ENCODE measurements around the gene AFF1.
A peak's percentile ranks its signal among the peaks of the same experiment; 100 is the strongest.
"Not testable (repeated sequence)": the region's sequence is repeated elsewhere in the genome, so short reads cannot be mapped to it uniquely, and the experiment has no call there.

AFF1 gene

GRCh38 chr4:87122252-87122651, 187.4 kb downstream of the AFF1 start:
- Mint-ChIP-seq H3K9me3 (no peaks in the 10 kb centered on the region), H3K27ac (no peak overlapping the region), H3K27me3 (no peaks in the 10 kb centered on the region), H3K36me3 (ENCODE audit: low read depth) (peaks cover 60% of the 10 kb centered on the region), H3K4me3 (no peak overlapping the region), H3K4me1 (ENCODE audit: low read depth) (peaks cover 25% of the 10 kb centered on the region)

DNA sequence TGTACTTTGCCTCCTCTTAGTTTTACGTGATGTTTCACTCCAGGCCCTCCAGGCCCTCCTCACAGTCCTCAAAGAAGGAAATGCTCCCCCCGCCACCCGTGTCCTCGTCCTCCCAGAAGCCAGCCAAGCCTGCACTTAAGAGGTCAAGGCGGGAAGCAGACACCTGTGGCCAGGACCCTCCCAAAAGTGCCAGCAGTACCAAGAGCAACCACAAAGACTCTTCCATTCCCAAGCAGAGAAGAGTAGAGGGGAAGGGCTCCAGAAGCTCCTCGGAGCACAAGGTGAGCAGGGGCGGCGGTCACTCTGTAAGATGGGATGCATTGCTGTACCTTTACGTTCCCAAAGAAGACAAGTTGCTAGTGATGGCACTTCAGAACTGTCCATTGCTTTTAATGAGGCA, 191.2 kb downstream of the AFF1 start:
- no peaks in the 10 kb centered on the region for H3K9me3 Mint-ChIP-seq
- peaks cover 60% of the 10 kb centered on the region for H3K36me3 Mint-ChIP-seq (ENCODE audit: low read depth)
- no peak overlapping the region for H3K4me3 Mint-ChIP-seq
- no peak overlapping the region for H3K27ac Mint-ChIP-seq
- no peaks in the 10 kb centered on the region for H3K27me3 Mint-ChIP-seq
- peaks cover 7% of the 10 kb centered on the region for H3K4me1 Mint-ChIP-seq (ENCODE audit: low read depth)

DNA sequence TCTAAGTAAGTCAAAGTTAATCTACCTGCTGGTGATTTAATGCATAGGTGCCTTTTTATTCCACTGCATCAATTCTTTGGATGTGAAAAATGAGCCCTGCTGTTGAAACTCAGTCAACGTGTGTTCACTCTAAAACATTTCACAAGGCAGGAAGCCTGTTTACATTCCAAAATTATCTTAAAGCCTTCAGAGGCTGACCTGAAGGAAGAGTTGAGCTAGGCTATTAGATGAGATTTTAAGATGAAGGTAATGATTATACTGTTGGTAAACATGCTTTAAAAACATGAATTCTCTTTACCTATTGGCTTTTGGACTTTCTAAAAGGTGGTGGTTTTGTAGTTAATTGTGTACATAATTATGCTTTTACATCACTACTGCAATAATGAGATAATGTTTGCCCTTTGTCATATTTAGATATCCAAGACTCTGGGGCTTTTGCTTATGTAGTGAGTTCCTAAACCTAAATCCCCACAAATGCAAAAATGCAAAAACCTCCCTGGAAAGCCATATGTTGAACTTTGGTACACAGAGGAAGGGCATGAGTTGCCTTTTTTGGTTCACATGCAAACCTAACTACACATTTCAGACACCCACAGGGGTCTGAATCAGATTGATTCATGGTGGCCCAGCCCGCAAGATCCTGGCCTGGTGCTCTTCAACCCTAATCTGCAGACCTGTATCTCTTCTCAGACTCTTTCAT, 193.3 kb downstream of the AFF1 start:
- no peak overlapping the region for H3K4me3 Mint-ChIP-seq
- H3K27me3 Mint-ChIP-seq: no peaks in the 10 kb centered on the region
- H3K4me1 Mint-ChIP-seq (ENCODE audit: low read depth): no peaks in the 10 kb centered on the region
- no peak overlapping the region for H3K27ac Mint-ChIP-seq
- peaks cover 74% of the 10 kb centered on the region for H3K36me3 Mint-ChIP-seq (ENCODE audit: low read depth)
- H3K9me3 Mint-ChIP-seq: no peaks in the 10 kb centered on the region

DNA sequence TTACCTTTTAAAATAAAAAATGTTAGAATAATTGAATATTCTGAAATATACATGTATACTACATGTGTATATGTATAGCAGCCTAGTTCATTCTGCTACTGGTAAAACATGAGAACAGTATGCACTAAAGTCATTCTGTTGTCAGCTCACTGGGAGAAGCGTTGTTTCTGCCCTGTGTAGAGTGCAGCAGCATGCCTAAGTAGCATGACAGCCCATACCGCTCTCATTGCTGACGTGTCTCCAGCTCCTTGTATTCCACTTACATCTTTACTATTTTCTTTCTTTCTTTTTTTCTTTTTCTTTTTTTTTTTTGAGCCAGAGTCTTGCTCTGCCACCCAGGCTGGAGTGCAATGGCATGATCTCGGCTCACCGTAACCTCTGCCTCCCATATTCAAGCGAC, 194.9 kb downstream of the AFF1 start:
- Mint-ChIP-seq H3K4me3 (no peak overlapping the region), H3K27ac (no peak overlapping the region), H3K4me1 (ENCODE audit: low read depth) (no peaks in the 10 kb centered on the region), H3K27me3 (no peaks in the 10 kb centered on the region), H3K36me3 (ENCODE audit: low read depth) (peaks cover 89% of the 10 kb centered on the region), H3K9me3 (no peaks in the 10 kb centered on the region)

- Mint-ChIP-seq H3K4me1 (ENCODE audit: low read depth) (no peaks in the 10 kb centered on the region), H3K27ac (peak overlapping the region; percentile 58), H3K36me3 (ENCODE audit: low read depth) (peaks cover 90% of the 10 kb centered on the region), H3K4me3 (no peak overlapping the region), H3K9me3 (no peaks in the 10 kb centered on the region), H3K27me3 (no peaks in the 10 kb centered on the region)
Measured at GRCh38 chr4:87130985-87131703, 196.3 kb downstream of the AFF1 start.

DNA sequence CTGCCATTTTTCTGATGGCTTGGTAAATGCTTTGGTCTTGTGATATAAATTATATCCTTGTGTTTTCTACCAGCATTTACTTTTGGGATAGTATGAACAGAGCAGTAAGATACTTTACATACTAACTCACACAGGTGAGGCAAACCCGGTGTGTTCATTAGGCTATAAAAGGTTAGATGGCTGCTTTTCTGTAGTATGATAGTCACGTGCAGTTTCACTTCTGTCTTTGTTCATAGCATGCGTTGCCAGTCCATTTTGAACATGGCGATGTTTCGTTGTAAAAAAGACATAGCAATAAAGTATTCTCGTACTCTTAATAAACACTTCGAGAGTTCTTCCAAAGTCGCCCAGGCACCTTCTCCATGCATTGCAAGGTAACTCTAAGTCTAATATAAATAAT, 197.2 kb downstream of the AFF1 start:
- Mint-ChIP-seq H3K4me3 (no peak overlapping the region), H3K36me3 (ENCODE audit: low read depth) (peaks cover 86% of the 10 kb centered on the region), H3K9me3 (no peaks in the 10 kb centered on the region), H3K4me1 (ENCODE audit: low read depth) (no peaks in the 10 kb centered on the region), H3K27ac (no peak overlapping the region), H3K27me3 (no peaks in the 10 kb centered on the region)

GRCh38 chr4:87133183-87133582, 198.4 kb downstream of the AFF1 start:
- Mint-ChIP-seq H3K9me3 (no peaks in the 10 kb centered on the region), H3K4me3 (no peak overlapping the region), H3K36me3 (ENCODE audit: low read depth) (peaks cover 77% of the 10 kb centered on the region), H3K27ac (no peak overlapping the region), H3K27me3 (no peaks in the 10 kb centered on the region), H3K4me1 (ENCODE audit: low read depth) (no peaks in the 10 kb centered on the region)

DNA sequence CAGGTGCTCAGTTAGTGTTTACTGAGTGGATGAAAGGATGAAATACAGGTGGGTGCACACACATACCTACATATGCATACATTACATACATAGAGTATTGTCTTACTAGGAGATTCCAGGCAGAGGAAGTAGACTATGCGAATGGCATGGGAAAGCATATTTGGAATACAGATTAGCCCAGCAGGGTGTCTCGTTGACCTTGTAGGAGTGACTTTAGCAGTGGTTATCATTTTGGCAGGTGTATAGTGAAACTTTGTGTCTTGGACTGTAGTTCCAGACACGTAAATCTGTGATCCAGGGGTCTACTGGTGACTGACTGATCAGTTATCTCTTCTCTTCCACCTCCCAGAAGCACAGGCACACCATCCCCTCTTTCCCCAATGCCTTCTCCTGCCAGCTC, 199.3 kb downstream of the AFF1 start:
- Mint-ChIP-seq H3K36me3 (ENCODE audit: low read depth) (peaks cover 67% of the 10 kb centered on the region), H3K27ac (no peak overlapping the region), H3K4me3 (no peak overlapping the region), H3K27me3 (no peaks in the 10 kb centered on the region), H3K4me1 (ENCODE audit: low read depth) (no peaks in the 10 kb centered on the region), H3K9me3 (no peaks in the 10 kb centered on the region)

DNA sequence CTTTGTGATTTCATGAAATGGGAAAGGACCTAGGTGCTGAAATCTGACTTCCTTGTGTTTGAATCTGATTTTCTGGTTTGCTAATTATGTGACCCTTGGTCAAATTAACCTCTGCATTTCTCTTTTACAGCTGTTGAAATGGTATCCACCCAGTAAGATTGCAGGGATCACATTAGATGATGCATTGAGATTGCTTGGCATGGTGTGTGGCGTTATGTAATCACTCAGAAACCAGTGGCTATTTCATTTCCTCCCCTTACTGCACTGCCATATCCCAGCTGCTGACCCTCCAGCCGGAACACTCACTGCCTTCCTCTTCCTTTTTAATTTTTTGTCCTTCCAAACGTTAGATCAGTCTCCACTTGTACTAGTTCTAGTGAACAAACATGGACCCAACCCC, 206.6 kb downstream of the AFF1 start:
- Mint-ChIP-seq H3K9me3 (no peaks in the 10 kb centered on the region), H3K27me3 (no peaks in the 10 kb centered on the region), H3K4me1 (ENCODE audit: low read depth) (no peaks in the 10 kb centered on the region), H3K4me3 (no peak overlapping the region), H3K36me3 (ENCODE audit: low read depth) (peaks cover 34% of the 10 kb centered on the region), H3K27ac (no peak overlapping the region)

DNA sequence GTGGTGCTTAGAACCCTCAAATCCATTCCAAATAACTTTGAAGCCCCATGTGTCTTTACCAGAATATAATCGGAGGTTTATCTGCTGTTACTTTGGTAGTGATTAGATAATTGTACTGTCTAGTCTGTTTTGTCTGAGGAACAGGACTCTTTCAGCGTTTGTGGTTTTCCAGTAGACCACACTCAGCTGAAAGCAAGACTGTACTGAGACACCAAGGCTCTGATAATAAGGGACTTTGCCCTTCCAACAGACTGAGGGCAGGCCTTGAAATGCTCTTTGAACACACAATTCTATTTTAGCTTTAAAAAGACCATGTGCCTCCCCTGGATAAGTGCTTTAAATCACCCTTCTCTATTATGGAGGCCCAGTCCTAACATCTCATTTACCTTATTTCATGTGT, 209.5 kb downstream of the AFF1 start:
- Mint-ChIP-seq H3K9me3 (no peaks in the 10 kb centered on the region), H3K4me3 (no peak overlapping the region), H3K4me1 (ENCODE audit: low read depth) (no peaks in the 10 kb centered on the region), H3K27me3 (no peaks in the 10 kb centered on the region), H3K36me3 (ENCODE audit: low read depth) (peaks cover 29% of the 10 kb centered on the region), H3K27ac (no peak overlapping the region)

DNA sequence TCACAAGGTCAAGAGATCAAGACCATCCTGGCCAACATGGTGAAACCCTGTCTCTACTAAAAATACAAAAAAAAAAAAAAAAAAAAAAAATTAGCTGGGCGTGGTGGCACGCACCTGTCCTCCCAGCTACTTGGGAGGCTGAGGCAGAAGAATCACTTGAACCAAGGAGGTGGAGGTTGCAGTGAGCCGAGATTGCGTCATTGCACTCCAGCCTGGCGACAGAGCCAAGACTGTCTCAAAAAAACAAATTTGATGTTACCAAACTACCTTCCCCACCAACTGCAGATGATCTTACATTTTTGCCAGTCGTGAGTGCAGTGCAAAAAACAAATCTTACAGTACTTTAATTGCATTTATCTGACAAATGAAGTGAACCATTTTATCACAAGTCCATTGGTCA, 211.1 kb downstream of the AFF1 start:
- peaks cover 21% of the 10 kb centered on the region for H3K36me3 Mint-ChIP-seq (ENCODE audit: low read depth)
- not testable (repeated sequence) for H3K4me1 Mint-ChIP-seq (ENCODE audit: low read depth); H3K27ac Mint-ChIP-seq

DNA sequence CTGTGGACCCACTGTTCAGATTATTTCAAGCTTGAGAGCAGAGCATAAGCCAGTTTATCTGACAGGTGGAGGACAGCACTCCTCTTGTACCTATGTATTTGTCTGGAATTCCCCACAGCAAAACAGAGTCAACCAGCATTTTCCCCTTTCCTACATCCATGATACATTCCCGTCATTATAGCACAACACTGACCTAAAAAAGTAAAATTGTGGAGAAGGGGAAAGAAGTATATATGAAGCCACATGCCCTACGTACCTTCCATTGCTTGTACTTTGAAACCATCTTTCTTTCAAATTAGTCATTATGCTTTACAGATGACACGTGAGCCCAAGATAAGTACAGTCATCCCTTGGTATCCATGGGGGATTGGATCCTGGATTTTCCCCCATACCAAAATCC, 212.3 kb downstream of the AFF1 start:
- Mint-ChIP-seq H3K27me3 (no peaks in the 10 kb centered on the region), H3K9me3 (no peaks in the 10 kb centered on the region), H3K27ac (no peak overlapping the region), H3K36me3 (ENCODE audit: low read depth) (peaks cover 11% of the 10 kb centered on the region), H3K4me1 (ENCODE audit: low read depth) (peaks cover 4% of the 10 kb centered on the region), H3K4me3 (no peak overlapping the region)

More for the DNA sequence above, 211.1 kb downstream of the AFF1 start:
- not testable (repeated sequence) for H3K9me3 Mint-ChIP-seq, H3K4me3 Mint-ChIP-seq, H3K27me3 Mint-ChIP-seq

GRCh38 chr4:87150498-87151261, 215.9 kb downstream of the AFF1 start:
- no peak overlapping the region for H3K4me3 Mint-ChIP-seq

GRCh38 chr4:87151730-87152129, 216.9 kb downstream of the AFF1 start:
- Mint-ChIP-seq H3K27me3 (no peaks in the 10 kb centered on the region), H3K9me3 (no peaks in the 10 kb centered on the region), H3K4me1 (ENCODE audit: low read depth) (peaks cover 4% of the 10 kb centered on the region), H3K36me3 (ENCODE audit: low read depth) (no peaks in the 10 kb centered on the region), H3K27ac (no peak overlapping the region), H3K4me3 (no peak overlapping the region)

More at GRCh38 chr4:87150498-87151261, 215.9 kb downstream of the AFF1 start:
- H3K36me3 Mint-ChIP-seq (ENCODE audit: low read depth): no peaks in the 10 kb centered on the region
- H3K9me3 Mint-ChIP-seq: no peaks in the 10 kb centered on the region
- H3K27me3 Mint-ChIP-seq: no peaks in the 10 kb centered on the region
- peaks cover 4% of the 10 kb centered on the region for H3K4me1 Mint-ChIP-seq (ENCODE audit: low read depth)
- no peak overlapping the region for H3K27ac Mint-ChIP-seq

- Mint-ChIP-seq H3K4me3 (no peak overlapping the region), H3K9me3 (no peaks in the 10 kb centered on the region), H3K4me1 (ENCODE audit: low read depth) (peaks cover 4% of the 10 kb centered on the region), H3K27ac (no peak overlapping the region), H3K27me3 (no peaks in the 10 kb centered on the region), H3K36me3 (ENCODE audit: low read depth) (no peaks in the 10 kb centered on the region)
Measured at GRCh38 chr4:87152310-87153041, 217.7 kb downstream of the AFF1 start.

All from stimulated activated naive CD8-positive, alpha-beta T cell treated with anti-CD3 and anti-CD28 coated beads, Interleukin-15, Interleukin-2, amounts not matched to agents 100 ng/mL and 50 ng/mL, for 24 hours (primary cell).